BJ (cell line): Measurements from ENCODE around the gene PITX2. TPM values are rescaled to one million over a fixed set of nuclear protein-coding genes. Genes with fewer than 3 reads are reported as not detected.

ENCODE experiments used
- CTCF ChIA-PET: fragments of 350-600 bp; formaldehyde crosslinking; extraction: SDS; loops from one replicate; lab custom pipeline; 2021; ENCODE audit warnings: antibody characterized with exemption, inconsistent platforms; lab: Yijun Ruan, JAX
- POLR2A ChIA-PET: fragments of 300-600 bp; sonication (Branson Sonifier 250); formaldehyde crosslinking; extraction: SDS; loops from one replicate; lab custom pipeline; 2021; ENCODE audit warnings: antibody characterized with exemption; lab: Charles Lee
- DNase-seq: peaks from one replicate; pipeline ENCODE4 v3.0.0-alpha.2; 2011; ENCODE audit warnings: low read depth
- H3K27me3 ChIP-seq: 2 replicates; pipeline ENCODE4 v1.6.0; 2011; ENCODE audit warnings: low read length; ENCODE audit not compliant: control insufficient read depth, insufficient read depth
- H3K36me3 ChIP-seq: 2 replicates; pipeline ENCODE4 v1.5.1; 2011; ENCODE audit warnings: low read length; ENCODE audit not compliant: control insufficient read depth, insufficient read depth
- H3K4me3 ChIP-seq: 2 replicates; pipeline ENCODE4 v1.5.1; 2011; ENCODE audit warnings: low read depth, mild to moderate bottlenecking, control low read depth, low read length
- polyA plus RNA-seq: library from polyadenylated mRNA; depleted of rRNA; stranded (reverse); fragments of >200 nt; gene quantifications from 2 replicates; pipeline ENCODE4 v1.2.3, GENCODE V29; 2011
- TF ChIP-seq, protein P1 (sequence below): IDR thresholded peaks from 2 replicates; pipeline ENCODE4 v1.5.1; 2011; ENCODE audit warnings: low read depth, mild to moderate bottlenecking, control low read depth, inconsistent platforms, low read length, moderate library complexity; ENCODE audit not compliant: insufficient read depth

The PITX2 gene
- polyA plus RNA-seq, 1 experiment, result 1.1 TPM

DNA sequence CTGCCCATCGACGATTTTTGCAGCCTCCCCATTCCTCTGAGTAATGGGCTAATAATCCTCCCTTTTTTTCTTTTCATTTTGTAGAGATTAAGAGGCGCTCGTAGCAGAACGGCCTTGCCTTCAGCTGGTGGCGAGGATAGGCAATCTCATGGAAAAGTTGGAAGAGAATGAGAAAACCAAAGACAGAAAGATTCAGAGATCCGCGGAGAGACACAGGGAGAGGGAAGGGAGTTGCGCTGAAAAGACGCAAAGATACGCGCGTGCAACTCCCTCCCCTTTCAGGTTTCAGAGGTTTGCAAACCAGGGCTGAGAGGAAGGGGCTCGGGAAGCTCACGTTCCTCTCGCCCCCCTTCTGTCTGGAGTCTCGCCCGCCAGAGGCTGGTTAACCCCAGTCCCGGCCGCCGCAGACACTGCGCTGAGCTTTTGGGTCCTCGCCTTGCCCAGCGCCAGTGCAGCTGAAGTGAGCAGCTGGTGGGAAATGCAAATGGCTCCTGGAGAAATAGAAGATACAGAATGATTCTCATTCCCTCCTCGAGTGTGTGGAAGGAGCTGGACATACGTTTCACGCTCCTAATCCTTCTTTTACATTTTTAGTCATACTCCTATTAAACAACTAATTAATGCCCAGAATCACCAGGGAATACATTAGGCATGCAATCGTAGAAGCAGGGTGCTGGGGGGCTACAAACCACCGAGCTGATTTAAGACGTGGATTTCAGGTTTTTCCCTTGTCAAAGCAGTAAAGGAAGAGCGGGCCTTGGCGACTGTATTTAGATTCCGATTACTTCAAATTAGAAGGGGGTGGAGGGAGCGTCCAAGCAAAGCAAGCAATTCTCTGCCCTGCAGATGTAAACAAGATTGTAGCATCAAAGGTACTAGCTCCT is 16.6 kb upstream of the PITX2 start:
- no peaks in the 10 kb centered on the region for H3K36me3 ChIP-seq
- TF ChIP-seq, protein P1, sequence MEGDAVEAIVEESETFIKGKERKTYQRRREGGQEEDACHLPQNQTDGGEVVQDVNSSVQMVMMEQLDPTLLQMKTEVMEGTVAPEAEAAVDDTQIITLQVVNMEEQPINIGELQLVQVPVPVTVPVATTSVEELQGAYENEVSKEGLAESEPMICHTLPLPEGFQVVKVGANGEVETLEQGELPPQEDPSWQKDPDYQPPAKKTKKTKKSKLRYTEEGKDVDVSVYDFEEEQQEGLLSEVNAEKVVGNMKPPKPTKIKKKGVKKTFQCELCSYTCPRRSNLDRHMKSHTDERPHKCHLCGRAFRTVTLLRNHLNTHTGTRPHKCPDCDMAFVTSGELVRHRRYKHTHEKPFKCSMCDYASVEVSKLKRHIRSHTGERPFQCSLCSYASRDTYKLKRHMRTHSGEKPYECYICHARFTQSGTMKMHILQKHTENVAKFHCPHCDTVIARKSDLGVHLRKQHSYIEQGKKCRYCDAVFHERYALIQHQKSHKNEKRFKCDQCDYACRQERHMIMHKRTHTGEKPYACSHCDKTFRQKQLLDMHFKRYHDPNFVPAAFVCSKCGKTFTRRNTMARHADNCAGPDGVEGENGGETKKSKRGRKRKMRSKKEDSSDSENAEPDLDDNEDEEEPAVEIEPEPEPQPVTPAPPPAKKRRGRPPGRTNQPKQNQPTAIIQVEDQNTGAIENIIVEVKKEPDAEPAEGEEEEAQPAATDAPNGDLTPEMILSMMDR, result no peak
- no peak overlapping the region for H3K4me3 ChIP-seq
- no peak for DNase-seq
- POLR2A ChIA-PET, result no interaction called here
- H3K27me3 ChIP-seq, result peaks cover 46% of the 10 kb centered on the region
- CTCF ChIA-PET, result interaction anchor here (0.6 kb wide), 1 partner anchor 144 kb away, joined by 4 read pairs; no protein-coding TSS in a partner anchor

DNA sequence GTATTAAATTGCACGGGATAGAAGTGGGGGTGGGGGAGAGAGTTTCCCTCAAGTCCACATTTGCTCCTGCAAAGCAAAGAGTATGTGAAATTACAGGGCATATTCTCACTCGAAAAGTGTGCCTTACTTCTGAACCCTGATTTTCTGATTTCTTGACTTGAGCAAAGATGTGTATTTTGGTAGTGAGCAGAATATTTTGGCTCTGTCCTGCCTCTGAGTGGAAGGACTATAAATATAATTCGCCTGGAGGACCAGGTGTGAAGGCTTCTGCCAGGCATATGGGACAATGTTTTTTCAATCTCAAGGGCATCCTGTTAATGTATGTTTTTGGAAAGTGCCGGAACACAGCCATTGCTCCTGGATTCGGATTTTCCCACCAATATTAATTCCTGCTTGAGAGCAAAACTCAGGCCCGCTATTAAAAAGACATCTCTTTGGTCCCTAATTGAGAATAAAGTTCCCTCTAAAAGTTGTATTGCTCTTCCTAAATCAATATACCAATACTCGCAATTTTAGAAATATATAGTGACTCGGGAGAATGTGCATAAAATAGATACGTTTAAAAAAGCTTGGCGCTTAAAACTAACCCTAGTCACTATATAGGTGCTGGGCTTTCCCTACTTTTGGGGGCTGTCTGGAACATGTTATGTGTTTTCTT is 15.3 kb upstream of the PITX2 start:
- DNase-seq, result no peak
- CTCF ChIA-PET, result no interaction called here
- TF ChIP-seq, protein P1, result no peak

DNA sequence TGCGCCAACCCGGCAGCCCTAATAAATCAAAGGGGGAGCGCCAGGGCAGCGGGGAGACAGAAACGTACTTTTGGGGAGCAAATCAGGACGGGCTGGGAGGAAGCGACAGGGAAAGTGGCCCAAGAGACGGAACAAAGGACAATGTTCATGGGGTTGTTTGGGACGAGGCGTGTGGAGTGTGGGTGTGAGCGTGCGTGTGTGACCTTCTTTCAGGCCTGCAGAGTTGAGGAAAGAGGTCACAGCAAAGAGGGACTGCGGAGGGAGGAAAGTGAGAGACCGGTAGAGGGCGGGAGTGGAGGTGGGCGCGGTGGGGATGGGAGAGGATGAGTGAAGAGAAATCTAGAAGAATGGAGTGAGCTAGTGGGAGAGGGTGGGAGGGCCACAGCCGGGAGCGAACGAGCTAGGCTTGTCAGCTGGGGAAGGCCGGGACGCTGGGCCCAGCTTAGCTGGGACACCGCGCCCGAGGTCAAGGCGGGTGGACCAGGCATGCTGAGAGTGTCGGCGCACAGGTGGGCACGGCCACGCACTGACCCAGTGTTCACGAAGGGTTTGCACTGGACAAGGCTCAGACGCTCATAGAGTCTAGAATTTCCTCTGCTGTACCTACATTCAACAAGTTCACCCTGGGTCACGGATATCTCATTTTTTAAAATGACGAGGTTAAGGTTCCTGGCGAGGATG is 14.7 kb upstream of the PITX2 start:
- H3K36me3 ChIP-seq, result no peaks in the 10 kb centered on the region
- no peak for DNase-seq
- POLR2A ChIA-PET, result no interaction called here
- peaks cover 60% of the 10 kb centered on the region for H3K27me3 ChIP-seq
- TF ChIP-seq, protein P1, result no peak
- CTCF ChIA-PET, result no interaction called here
- peak overlapping the region; percentile 34 for H3K4me3 ChIP-seq

More for the DNA sequence above, 15.3 kb upstream of the PITX2 start:
- no peak overlapping the region for H3K4me3 ChIP-seq
- H3K27me3 ChIP-seq, result peaks cover 53% of the 10 kb centered on the region
- POLR2A ChIA-PET, result no interaction called here
- no peaks in the 10 kb centered on the region for H3K36me3 ChIP-seq

DNA sequence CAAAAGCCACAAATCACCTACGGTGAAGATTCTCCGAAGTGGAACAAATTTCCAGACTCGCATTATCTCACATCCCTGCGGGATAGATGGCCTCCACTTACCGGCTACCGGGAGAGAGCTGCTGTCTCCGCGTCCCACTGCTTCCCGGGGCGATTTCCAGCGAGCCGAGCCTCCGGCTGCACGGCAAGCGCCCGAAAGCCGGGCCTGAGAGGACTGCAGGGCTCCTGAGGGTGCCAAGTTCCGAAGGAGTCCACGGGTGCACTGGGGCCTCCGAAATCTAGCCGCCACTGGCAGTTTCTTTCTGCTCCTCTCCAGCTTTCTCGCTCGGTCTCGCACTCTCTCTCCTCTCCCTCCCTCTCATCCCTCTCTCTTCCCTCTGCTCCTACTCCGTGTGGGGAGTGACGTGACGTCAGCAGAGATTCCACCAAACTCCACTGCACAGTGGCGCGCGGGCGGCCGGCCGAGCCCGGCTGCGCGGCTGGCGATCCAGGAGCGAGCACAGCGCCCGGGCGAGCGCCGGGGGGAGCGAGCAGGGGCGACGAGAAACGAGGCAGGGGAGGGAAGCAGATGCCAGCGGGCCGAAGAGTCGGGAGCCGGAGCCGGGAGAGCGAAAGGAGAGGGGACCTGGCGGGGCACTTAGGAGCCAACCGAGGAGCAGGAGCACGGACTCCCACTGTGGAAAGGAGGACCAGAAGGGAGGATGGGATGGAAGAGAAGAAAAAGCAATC is 14.0 kb upstream of the PITX2 start:
- ChIA-PET POLR2A (no interaction called here), CTCF (no interaction called here)
- DNase-seq, result no peak
- peak overlapping the region; percentile 34 for H3K4me3 ChIP-seq
- TF ChIP-seq, protein P1, result no peak
- H3K27me3 ChIP-seq, result peaks cover 59% of the 10 kb centered on the region
- H3K36me3 ChIP-seq, result no peaks in the 10 kb centered on the region
